TTC549 (cell line): Measurements from ENCODE around the gene MTCL1.

Experiments used
- FAIRE-seq: peaks from 2 replicates; lab custom pipeline; 2012; peaks lifted over from hg19 to GRCh38; lab: Jason Lieb, UNC

MTCL1 gene

GRCh38 chr18:8794156-8794933, 89.0 kb downstream of the MTCL1 start:
- FAIRE-seq, result no peak

- FAIRE-seq, result no peak
Observed at GRCh38 chr18:8794934-8795280, 89.6 kb downstream of the MTCL1 start.

GRCh38 chr18:8795586-8796325, 90.4 kb downstream of the MTCL1 start:
- no peak for FAIRE-seq

GRCh38 chr18:8797206-8797605, 91.8 kb downstream of the MTCL1 start:
- no peak for FAIRE-seq

- FAIRE-seq, result no peak
Observed at GRCh38 chr18:8799001-8799400, 93.6 kb downstream of the MTCL1 start.

GRCh38 chr18:8799596-8800441, 94.5 kb downstream of the MTCL1 start:
- no peak for FAIRE-seq

- FAIRE-seq, result no peak
Observed at GRCh38 chr18:8800445-8800844, 95.1 kb downstream of the MTCL1 start.

GRCh38 chr18:8800876-8801262, 95.5 kb downstream of the MTCL1 start:
- FAIRE-seq, result no peak

- FAIRE-seq, result no peak
Observed at GRCh38 chr18:8801263-8801901, 96.0 kb downstream of the MTCL1 start.

- FAIRE-seq, result no peak
Observed at GRCh38 chr18:8802017-8802672, 96.8 kb downstream of the MTCL1 start.

- no peak for FAIRE-seq
Observed at GRCh38 chr18:8803063-8803795, 97.9 kb downstream of the MTCL1 start.

- FAIRE-seq, result no peak
Observed at GRCh38 chr18:8803957-8804356, 98.6 kb downstream of the MTCL1 start.

GRCh38 chr18:8805552-8805951, 100.2 kb downstream of the MTCL1 start:
- FAIRE-seq, result no peak

GRCh38 chr18:8806100-8806797, 100.9 kb downstream of the MTCL1 start:
- no peak for FAIRE-seq

GRCh38 chr18:8806798-8807487, 101.6 kb downstream of the MTCL1 start:
- no peak for FAIRE-seq

- no peak for FAIRE-seq
Observed at GRCh38 chr18:8807488-8807805, 102.1 kb downstream of the MTCL1 start.

- FAIRE-seq, result no peak
Observed at GRCh38 chr18:8808001-8808400, 102.6 kb downstream of the MTCL1 start.

GRCh38 chr18:8809514-8809913, 104.2 kb downstream of the MTCL1 start:
- no peak for FAIRE-seq

GRCh38 chr18:8810157-8810556, 104.8 kb downstream of the MTCL1 start:
- FAIRE-seq, result no peak

- no peak for FAIRE-seq
Observed at GRCh38 chr18:8811115-8811514, 105.8 kb downstream of the MTCL1 start.
